HepG2 (cell line): ENCODE measurements around the gene NCBP3. TPM values are rescaled to one million over a fixed set of nuclear protein-coding genes. Genes with fewer than 3 reads are reported as not detected.

ENCODE experiments used
- ARNT2 ChIP-seq: sonication (generic); formaldehyde crosslinking; IDR thresholded peaks from 2 replicates; pipeline ENCODE4 v1.8.0; 2022; ENCODE audit warnings: mild to moderate bottlenecking, low read depth, missing genetic modification reagents, moderate library complexity
- ARNTL ChIP-seq: sonication (generic); formaldehyde crosslinking; IDR thresholded peaks from 2 replicates; pipeline ENCODE4 v1.4.0; 2020; ENCODE audit warnings: mild to moderate bottlenecking, missing genetic modification reagents
- EEA1 ChIP-seq: sonication (generic); formaldehyde crosslinking; IDR thresholded peaks from 2 replicates; pipeline ENCODE4 v1.5.1; 2020; ENCODE audit warnings: mild to moderate bottlenecking, missing genetic modification reagents, borderline replicate concordance
- ERF ChIP-seq: IDR thresholded peaks from 2 replicates; pipeline ENCODE4 v1.6.1; 2018; ENCODE audit warnings: missing biosample characterization, missing genetic modification reagents
- FLYWCH1 ChIP-seq: sonication (generic); formaldehyde crosslinking; IDR thresholded peaks from 2 replicates; pipeline ENCODE4 v1.8.1; 2023; ENCODE audit warnings: mild to moderate bottlenecking, missing genetic modification reagents
- ISL2 ChIP-seq: sonication (generic); formaldehyde crosslinking; IDR thresholded peaks from 2 replicates; pipeline ENCODE4 v1.5.0; 2020; ENCODE audit warnings: missing genetic modification reagents
- KLF9 ChIP-seq: IDR thresholded peaks from 2 replicates; pipeline ENCODE4 v1.6.1; 2016; ENCODE audit warnings: low read depth
- NONO ChIP-seq, 2 experiments: fragments of 450-650 bp in 1 of 2; sonication (generic) in 1 of 2; formaldehyde crosslinking in 1 of 2; IDR thresholded peaks in 1 of 2; conservative IDR thresholded peaks in 1 of 2; 2 replicates each; pipeline versions ENCODE4 v1.6.1 to v1.8.0; 2017 to 2022; ENCODE audit warnings: mild to moderate bottlenecking in 1 of 2, missing genetic modification reagents in 1 of 2, moderate library complexity in 1 of 2
- PHB2 ChIP-seq: fragments of 450-650 bp; IDR thresholded peaks from 2 replicates; pipeline ENCODE4 v1.6.1; 2018; ENCODE audit not compliant: partially characterized antibody
- POLR2AphosphoS2 ChIP-seq: IDR thresholded peaks from 2 replicates; pipeline ENCODE4 v1.6.1; 2011; ENCODE audit warnings: low read depth, low read length, improper control_type of control experiment
- PRPF4 ChIP-seq: fragments of 200-400 bp; formaldehyde crosslinking; IDR thresholded peaks from 2 replicates; pipeline ENCODE4 v1.6.1; 2016; ENCODE audit warnings: low read length, low read depth; ENCODE audit not compliant: poor library complexity, severe bottlenecking
- SP2 ChIP-seq: sonication (generic); formaldehyde crosslinking; IDR thresholded peaks from 2 replicates; pipeline ENCODE4 v1.5.1; 2020; ENCODE audit warnings: mild to moderate bottlenecking, missing genetic modification reagents
- STAG1 ChIP-seq: sonication (generic); formaldehyde crosslinking; IDR thresholded peaks from 2 replicates; pipeline ENCODE4 v1.4.0; 2020; ENCODE audit warnings: missing genetic modification reagents
- TCF12 ChIP-seq, 2 experiments: fragments of 450-650 bp in 1 of 2; sonication (generic) in 1 of 2; formaldehyde crosslinking in 1 of 2; IDR thresholded peaks; 2 replicates each; pipeline versions ENCODE4 v1.6.1 to v1.8.0; 2017 to 2022; ENCODE audit warnings: antibody characterized with exemption in 1 of 2, mild to moderate bottlenecking in 1 of 2, missing genetic modification reagents in 1 of 2, moderate library complexity in 1 of 2
- ZFX ChIP-seq: sonication (generic); formaldehyde crosslinking; IDR thresholded peaks from 2 replicates; pipeline ENCODE4 v1.4.0; 2020; ENCODE audit warnings: mild to moderate bottlenecking, low read depth, missing genetic modification reagents, moderate library complexity
- ZKSCAN5 ChIP-seq: sonication (generic); formaldehyde crosslinking; IDR thresholded peaks from 2 replicates; pipeline ENCODE4 v1.5.1; 2020; ENCODE audit warnings: mild to moderate bottlenecking, missing genetic modification reagents
- ZNF160 ChIP-seq: sonication (generic); formaldehyde crosslinking; IDR thresholded peaks from 2 replicates; pipeline ENCODE4 v1.8.0; 2022; ENCODE audit warnings: mild to moderate bottlenecking, inconsistent platforms, missing genetic modification reagents
- ZNF780A ChIP-seq: sonication (generic); formaldehyde crosslinking; IDR thresholded peaks from 2 replicates; pipeline ENCODE4 v1.8.0; 2022; ENCODE audit warnings: mild to moderate bottlenecking, missing genetic modification reagents, moderate library complexity
- ZNF83 ChIP-seq: sonication (generic); formaldehyde crosslinking; IDR thresholded peaks from 2 replicates; pipeline ENCODE4 v1.4.0; 2020; ENCODE audit warnings: missing genetic modification reagents, mild to moderate bottlenecking, borderline replicate concordance
- polyA plus RNA-seq, 8 experiments: library from polyadenylated mRNA; depleted of rRNA in 3 of 8; stranded (reverse) in 7 of 8; unstranded in 1 of 8; fragments of >200 nt; fragmentation: Illumina TruSeq in 4 of 8; extraction: Trizol in 4 of 8; gene quantifications; 2 replicates each; pipeline versions ENCODE4 v1.2.1 to v1.2.3, GENCODE V29; 2011 to 2016; ENCODE audit warnings: low read depth in 4 of 8, missing spikeins in 1 of 8, mixed read lengths in 1 of 8; ENCODE audit not compliant: insufficient read depth in 1 of 8
- total RNA-seq, 5 experiments: library from RNA; depleted of rRNA; stranded (reverse); fragments of >200 nt; fragmentation: Illumina TruSeq; extraction: Trizol; gene quantifications; 2 replicates each; pipeline ENCODE4 v1.2.3, GENCODE V29; 2016; ENCODE audit warnings: low read depth in 1 of 5
- TF ChIP-seq, protein P1 (sequence below): sonication (generic); formaldehyde crosslinking; IDR thresholded peaks from 2 replicates; pipeline ENCODE4 v1.5.0; 2020; ENCODE audit warnings: mild to moderate bottlenecking, missing genetic modification reagents, borderline replicate concordance
- TF ChIP-seq, protein P2 (sequence below): sonication (generic); formaldehyde crosslinking; IDR thresholded peaks from 2 replicates; pipeline ENCODE4 v1.4.0; 2020; ENCODE audit warnings: mild to moderate bottlenecking, missing genetic modification reagents, borderline replicate concordance

Gene NCBP3
- total and polyA plus RNA-seq, 2 of the 13 experiments (the other 11 are each of a cell fraction or from before 2014, with no cell fraction given), result 19.5 to 24.8 TPM

DNA sequence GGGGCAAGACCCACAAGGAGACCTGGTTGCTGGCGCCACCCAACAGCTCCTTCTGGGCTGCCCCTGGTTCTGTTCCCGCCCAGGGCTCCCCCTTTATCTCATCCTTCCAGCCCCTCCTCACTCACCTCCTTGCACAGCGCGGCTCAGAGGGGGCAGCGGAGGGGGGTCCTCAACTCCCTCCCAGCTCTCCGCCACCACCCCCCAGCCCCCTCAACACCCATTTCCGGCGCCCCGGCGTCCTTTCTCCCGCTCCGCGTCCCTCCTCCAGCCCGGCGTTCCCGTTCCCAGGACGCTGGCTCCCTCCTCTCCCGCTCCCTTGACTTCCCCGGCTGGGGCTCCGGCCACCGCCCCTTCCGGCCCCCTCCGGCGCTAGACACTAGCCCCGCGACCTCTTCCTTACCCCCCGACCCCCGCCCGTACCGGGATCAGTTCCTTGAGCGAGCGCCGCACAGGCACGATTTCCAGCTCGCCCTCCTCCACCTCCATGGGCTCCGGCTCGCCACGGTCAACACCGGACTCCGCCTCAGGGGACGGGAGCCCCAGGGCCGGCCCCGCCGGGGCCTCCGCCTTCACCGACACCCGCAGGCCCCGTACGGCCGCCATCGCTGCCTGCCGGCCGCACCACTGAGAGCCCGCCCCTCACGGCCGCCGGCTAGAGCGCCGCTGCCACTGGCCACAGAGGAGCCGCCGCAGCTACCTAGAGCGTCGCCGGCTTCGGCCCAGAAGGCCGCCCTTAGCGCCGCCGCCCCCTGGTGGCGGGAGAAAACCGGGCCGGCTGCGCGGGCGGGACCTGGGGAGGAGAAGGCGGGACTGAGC, at the start of gene NCBP3 (continued):
- TF ChIP-seq ISL2 (CRISPR knock-in tag) (peak; percentile 67), ZNF83 (CRISPR knock-in tag) (no peak), FLYWCH1 (CRISPR knock-in tag) (no peak), ERF (CRISPR knock-in tag) (peak; percentile 95), ZNF160 (CRISPR knock-in tag) (peak; percentile 91), ARNT2 (CRISPR knock-in tag) (peak; percentile 93), ARNTL (CRISPR knock-in tag) (peak; percentile 68; the same call in 1 of the 2 replicates), TCF12 (IDR thresholded peaks at IDR 0.05) (no peak), TCF12 (CRISPR knock-in tag; IDR thresholded peaks at IDR 0.05) (peak; percentile 78), PRPF4 (no peak), ZKSCAN5 (CRISPR knock-in tag) (no peak), SP2 (CRISPR knock-in tag) (peak; percentile 58; the same call in 1 of the 2 replicates), PHB2 (no peak), ZNF780A (CRISPR knock-in tag) (no peak; the same call in 1 of the 2 replicates), KLF9 (CRISPR knock-in tag) (0 out of 2 replicates have a peak, but pooled peaks have one; percentile 46), ZFX (peak; percentile 96), POLR2AphosphoS2 (no peak), NONO (IDR thresholded peaks at IDR 0.05) (no peak), NONO (CRISPR knock-in tag; conservative IDR thresholded peaks at IDR 0.05) (peak; percentile 98), STAG1 (CRISPR knock-in tag) (peak; percentile 19; the same call in 1 of the 2 replicates), EEA1 (CRISPR knock-in tag) (peak; percentile 84; the same call in 1 of the 2 replicates)
- TF ChIP-seq, protein P1, sequence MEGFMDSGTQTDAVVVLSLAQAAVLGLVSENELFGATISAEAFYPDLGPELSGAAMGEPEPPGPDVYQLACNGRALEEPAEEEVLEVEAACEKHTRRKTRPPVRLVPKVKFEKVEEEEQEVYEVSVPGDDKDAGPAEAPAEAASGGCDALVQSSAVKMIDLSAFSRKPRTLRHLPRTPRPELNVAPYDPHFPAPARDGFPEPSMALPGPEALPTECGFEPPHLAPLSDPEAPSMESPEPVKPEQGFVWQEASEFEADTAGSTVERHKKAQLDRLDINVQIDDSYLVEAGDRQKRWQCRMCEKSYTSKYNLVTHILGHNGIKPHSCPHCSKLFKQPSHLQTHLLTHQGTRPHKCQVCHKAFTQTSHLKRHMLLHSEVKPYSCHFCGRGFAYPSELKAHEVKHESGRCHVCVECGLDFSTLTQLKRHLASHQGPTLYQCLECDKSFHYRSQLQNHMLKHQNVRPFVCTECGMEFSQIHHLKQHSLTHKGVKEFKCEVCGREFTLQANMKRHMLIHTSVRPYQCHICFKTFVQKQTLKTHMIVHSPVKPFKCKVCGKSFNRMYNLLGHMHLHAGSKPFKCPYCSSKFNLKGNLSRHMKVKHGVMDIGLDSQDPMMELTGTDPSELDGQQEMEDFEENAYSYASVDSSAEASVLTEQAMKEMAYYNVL (CRISPR knock-in tag), result peak; percentile 89; the same call in 1 of the 2 replicates
- TF ChIP-seq, protein P2, sequence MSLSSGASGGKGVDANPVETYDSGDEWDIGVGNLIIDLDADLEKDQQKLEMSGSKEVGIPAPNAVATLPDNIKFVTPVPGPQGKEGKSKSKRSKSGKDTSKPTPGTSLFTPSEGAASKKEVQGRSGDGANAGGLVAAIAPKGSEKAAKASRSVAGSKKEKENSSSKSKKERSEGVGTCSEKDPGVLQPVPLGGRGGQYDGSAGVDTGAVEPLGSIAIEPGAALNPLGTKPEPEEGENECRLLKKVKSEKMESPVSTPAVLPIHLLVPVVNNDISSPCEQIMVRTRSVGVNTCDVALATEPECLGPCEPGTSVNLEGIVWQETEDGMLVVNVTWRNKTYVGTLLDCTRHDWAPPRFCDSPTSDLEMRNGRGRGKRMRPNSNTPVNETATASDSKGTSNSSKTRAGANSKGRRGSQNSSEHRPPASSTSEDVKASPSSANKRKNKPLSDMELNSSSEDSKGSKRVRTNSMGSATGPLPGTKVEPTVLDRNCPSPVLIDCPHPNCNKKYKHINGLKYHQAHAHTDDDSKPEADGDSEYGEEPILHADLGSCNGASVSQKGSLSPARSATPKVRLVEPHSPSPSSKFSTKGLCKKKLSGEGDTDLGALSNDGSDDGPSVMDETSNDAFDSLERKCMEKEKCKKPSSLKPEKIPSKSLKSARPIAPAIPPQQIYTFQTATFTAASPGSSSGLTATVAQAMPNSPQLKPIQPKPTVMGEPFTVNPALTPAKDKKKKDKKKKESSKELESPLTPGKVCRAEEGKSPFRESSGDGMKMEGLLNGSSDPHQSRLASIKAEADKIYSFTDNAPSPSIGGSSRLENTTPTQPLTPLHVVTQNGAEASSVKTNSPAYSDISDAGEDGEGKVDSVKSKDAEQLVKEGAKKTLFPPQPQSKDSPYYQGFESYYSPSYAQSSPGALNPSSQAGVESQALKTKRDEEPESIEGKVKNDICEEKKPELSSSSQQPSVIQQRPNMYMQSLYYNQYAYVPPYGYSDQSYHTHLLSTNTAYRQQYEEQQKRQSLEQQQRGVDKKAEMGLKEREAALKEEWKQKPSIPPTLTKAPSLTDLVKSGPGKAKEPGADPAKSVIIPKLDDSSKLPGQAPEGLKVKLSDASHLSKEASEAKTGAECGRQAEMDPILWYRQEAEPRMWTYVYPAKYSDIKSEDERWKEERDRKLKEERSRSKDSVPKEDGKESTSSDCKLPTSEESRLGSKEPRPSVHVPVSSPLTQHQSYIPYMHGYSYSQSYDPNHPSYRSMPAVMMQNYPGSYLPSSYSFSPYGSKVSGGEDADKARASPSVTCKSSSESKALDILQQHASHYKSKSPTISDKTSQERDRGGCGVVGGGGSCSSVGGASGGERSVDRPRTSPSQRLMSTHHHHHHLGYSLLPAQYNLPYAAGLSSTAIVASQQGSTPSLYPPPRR, result peak; percentile 44; the same call in 1 of the 2 replicates
